OCI-LY7 (cell line): ENCODE data around the gene SND1. TPM values are rescaled to one million over a fixed set of nuclear protein-coding genes. Genes with fewer than 3 reads are reported as not detected.

ENCODE experiments used
- microRNA-seq: library from miRNA; unstranded; fragments of <30 nt; microRNA quantifications from one replicate; pipeline ENCODE4 v1.2.0, GENCODE V29; 2022; ENCODE audit warnings: borderline replicate concordance
- small RNA-seq: library from RNA; depleted of rRNA; stranded (forward); fragments of <200 nt; gene quantifications from one replicate; pipeline ENCODE3, GENCODE V24; 2014
- total RNA-seq, 2 experiments: library from RNA; depleted of rRNA in 1 of 2; stranded (reverse); fragments of >200 nt in 1 of 2; shearing (Covaris generic) in 1 of 2; gene quantifications; 2 replicates each; pipeline ENCODE4 v1.2.3, GENCODE V29; 2014 to 2022

SND1 gene
- total RNA-seq, 2 experiments from 2014 or later = 111 to 221 TPM

Small RNAs within 50 kb of the gene (microRNA-seq; reads per million reads assigned to microRNA genes)
- gene MIR593 = not detected

Small RNAs within 50 kb of the gene (small RNA-seq; reads per million reads assigned to genes)
- gene MIR593 = not detected

Other genes starting within 250 kb of the SND1 start
- gene GCC1, start 66.6 kb upstream of the SND1 start, total RNA-seq (2014; rRNA removed; shearing (Covaris generic)) = 13.3 and 15.1 TPM in 2 replicates
- gene GCC1, start 66.6 kb upstream of the SND1 start, total RNA-seq (2022) = 17.0 and 18.3 TPM in 2 replicates
- gene ARF5, start 63.8 kb upstream of the SND1 start, total RNA-seq (2014; rRNA removed; shearing (Covaris generic)) = 162 and 165 TPM in 2 replicates
- 149 and 151 TPM in 2 replicates for gene ARF5, start 63.8 kb upstream of the SND1 start, total RNA-seq (2022)
- gene FSCN3, start 58.5 kb upstream of the SND1 start, total RNA-seq (2014; rRNA removed; shearing (Covaris generic)) = 0.32 and 3.0 TPM in 2 replicates
- gene FSCN3, start 58.5 kb upstream of the SND1 start, total RNA-seq (2022) = 0.98 and 1.5 TPM in 2 replicates
- not detected in 2 replicates for gene PAX4, start 34.1 kb upstream of the SND1 start, total RNA-seq (2014; rRNA removed; shearing (Covaris generic))
- not detected in 2 replicates for gene PAX4, start 34.1 kb upstream of the SND1 start, total RNA-seq (2022)